H1 (cell line): ENCODE measurements around the gene C2orf78. TPM values are rescaled to one million over a fixed set of nuclear protein-coding genes. Genes with fewer than 3 reads are reported as not detected.

Experiments
- CTCF ChIA-PET: fragments of 300-600 bp; sonication (Branson Sonifier 250); formaldehyde crosslinking; loops from one replicate; lab custom pipeline; 2021; ENCODE audit not compliant: partially characterized antibody; lab: Charles Lee
- POLR2A ChIA-PET: fragments of 300-600 bp; sonication (Branson Sonifier 250); formaldehyde crosslinking; loops from one replicate; lab custom pipeline; 2021; ENCODE audit warnings: inconsistent platforms; ENCODE audit not compliant: partially characterized antibody; lab: Charles Lee
- DNase-seq, 2 experiments: peaks; one replicate each; pipeline versions ENCODE4 v3.0.0 to v3.0.0-alpha.2; 2010 to 2022; ENCODE audit warnings: low spot score in 2 of 2, low read depth in 1 of 2, mixed read lengths in 1 of 2
- FAIRE-seq: peaks from 2 replicates; lab custom pipeline; 2011; peaks lifted over from hg19 to GRCh38; lab: Jason Lieb, UNC
- H2AFZ ChIP-seq: 2 replicates; pipeline ENCODE4 v1.8.1; 2012; ENCODE audit warnings: low read length, inconsistent platforms
- H2AK5ac ChIP-seq: 2 replicates; pipeline ENCODE4 v1.6.1; 2013; ENCODE audit warnings: low read depth, low read length
- H2BK120ac ChIP-seq: replicated peaks from 2 replicates; pipeline ENCODE3; 2013; ENCODE audit warnings: low read depth, low read length, inconsistent platforms
- H2BK12ac ChIP-seq: 2 replicates; pipeline ENCODE4 v1.6.1; 2013; ENCODE audit warnings: low read depth, low read length
- H2BK15ac ChIP-seq: 2 replicates; pipeline ENCODE4 v1.6.1; 2013; ENCODE audit warnings: low read length
- H2BK20ac ChIP-seq: 2 replicates; pipeline ENCODE4 v1.6.1; 2013; ENCODE audit warnings: low read length
- H2BK5ac ChIP-seq: 2 replicates; pipeline ENCODE4 v1.6.1; 2013; ENCODE audit warnings: low read depth, low read length
- H3K14ac ChIP-seq: 2 replicates; pipeline ENCODE4 v1.6.1; 2013; ENCODE audit warnings: inconsistent platforms; ENCODE audit not compliant: insufficient read length
- H3K18ac ChIP-seq: 2 replicates; pipeline ENCODE4 v1.6.1; 2013; ENCODE audit warnings: low read length; ENCODE audit errors: extremely low read depth
- H3K23ac ChIP-seq: 2 replicates; pipeline ENCODE4 v1.6.1; 2013; ENCODE audit warnings: inconsistent platforms; ENCODE audit not compliant: insufficient read length
- H3K23me2 ChIP-seq: 2 replicates; pipeline ENCODE4 v1.6.1; 2013; ENCODE audit warnings: low read depth, low read length
- H3K27ac ChIP-seq: 2 replicates; pipeline ENCODE4 v1.6.1; 2011; ENCODE audit warnings: low read depth, low read length, inconsistent platforms
- H3K27me3 ChIP-seq, 4 experiments: replicated peaks in 1 of 4; 1 replicate in 1 of 4; 2 replicates in 3 of 4; pipeline versions ENCODE4 v1.6.1 to v1.8.1; 2011 to 2013; ENCODE audit warnings: low read length in 3 of 4, mild to moderate bottlenecking in 3 of 4, inconsistent platforms in 2 of 4, mixed read lengths in 2 of 4, moderate library complexity in 1 of 4; ENCODE audit not compliant: control insufficient read depth in 3 of 4, insufficient read depth in 3 of 4; ENCODE audit errors: extremely low read depth in 1 of 4
- H3K36me3 ChIP-seq, 4 experiments: 2 replicates each; pipeline versions ENCODE4 v1.6.1 to v1.8.1; 2011 to 2013; ENCODE audit warnings: mild to moderate bottlenecking in 4 of 4, low read length in 3 of 4, moderate library complexity in 2 of 4, control low read depth in 1 of 4, inconsistent platforms in 1 of 4; ENCODE audit not compliant: insufficient read depth in 4 of 4, control insufficient read depth in 2 of 4
- H3K4ac ChIP-seq: replicated peaks from 2 replicates; pipeline ENCODE3; 2013; ENCODE audit warnings: low read length, low read depth, mixed read lengths, inconsistent platforms; ENCODE audit not compliant: insufficient read length
- H3K4me1 ChIP-seq, 4 experiments: replicated peaks in 1 of 4; 1 replicate in 1 of 4; 2 replicates in 3 of 4; pipeline versions ENCODE4 v1.6.1 to v1.8.1; 2011 to 2013; ENCODE audit warnings: low read length in 3 of 4, inconsistent platforms in 2 of 4, mixed read lengths in 1 of 4; ENCODE audit not compliant: insufficient read depth in 4 of 4, control insufficient read depth in 3 of 4
- H3K4me2 ChIP-seq, 2 experiments: 2 replicates each; pipeline versions ENCODE4 v1.6.1 to v1.8.1; 2011 to 2013; ENCODE audit warnings: low read depth in 2 of 2, low read length in 2 of 2, control low read depth in 1 of 2, inconsistent platforms in 1 of 2, mild to moderate bottlenecking in 1 of 2; ENCODE audit not compliant: insufficient read depth in 1 of 2
- H3K4me3 ChIP-seq, 4 experiments: fragments of 200-600, 300-600 bp in 1 of 4; sonication (generic), shearing (Covaris generic), sonication (Bioruptor Twin) in 1 of 4; 2 replicates each; pipeline versions ENCODE4 v1.5.1 to v1.8.1; 2011 to 2016; ENCODE audit warnings: low read length in 4 of 4, low read depth in 3 of 4, control low read depth in 2 of 4, inconsistent platforms in 2 of 4, mild to moderate bottlenecking in 2 of 4, mixed read lengths in 1 of 4, moderate library complexity in 1 of 4; ENCODE audit not compliant: insufficient read depth in 2 of 4; ENCODE audit errors: extremely low read depth in 1 of 4
- H3K56ac ChIP-seq: replicated peaks from 2 replicates; pipeline ENCODE3; 2013; ENCODE audit warnings: low read depth, mild to moderate bottlenecking, mixed read lengths, low read length, inconsistent platforms; ENCODE audit not compliant: insufficient read length
- H3K79me1 ChIP-seq: 2 replicates; pipeline ENCODE4 v1.6.1; 2013; ENCODE audit warnings: low read depth, low read length, control low read depth
- H3K79me2 ChIP-seq, 2 experiments: 2 replicates each; pipeline versions ENCODE4 v1.6.1 to v1.8.1; 2012 to 2013; ENCODE audit warnings: low read length in 2 of 2, mild to moderate bottlenecking in 2 of 2, inconsistent platforms in 1 of 2; ENCODE audit not compliant: insufficient read depth in 2 of 2, control insufficient read depth in 1 of 2
- H3K9ac ChIP-seq, 4 experiments: replicated peaks in 1 of 4; 1 replicate in 1 of 4; 2 replicates in 3 of 4; pipeline versions ENCODE4 v1.6.1 to v1.8.1; 2011 to 2013; ENCODE audit warnings: low read depth in 3 of 4, low read length in 3 of 4, control low read depth in 2 of 4, mild to moderate bottlenecking in 2 of 4, moderate library complexity in 2 of 4, inconsistent platforms in 1 of 4; ENCODE audit errors: extremely low read depth in 1 of 4
- H3K9me3 ChIP-seq, 2 experiments: 2 replicates each; pipeline versions ENCODE4 v1.6.1 to v1.8.1; 2012 to 2013; ENCODE audit warnings: mild to moderate bottlenecking in 2 of 2, moderate library complexity in 2 of 2, control low read depth in 1 of 2, inconsistent platforms in 1 of 2, low read depth in 1 of 2, low read length in 1 of 2, mixed read lengths in 1 of 2; ENCODE audit not compliant: insufficient read depth in 2 of 2
- H4K20me1 ChIP-seq, 2 experiments: replicated peaks in 1 of 2; 2 replicates each; pipeline versions ENCODE3 to v1.8.1; 2011 to 2013; ENCODE audit warnings: inconsistent platforms in 2 of 2, low read length in 2 of 2, mild to moderate bottlenecking in 1 of 2; ENCODE audit not compliant: insufficient read depth in 2 of 2, control insufficient read depth in 1 of 2
- H4K5ac ChIP-seq: 2 replicates; pipeline ENCODE4 v1.6.1; 2013; ENCODE audit warnings: low read length, low read depth, mixed read lengths, inconsistent platforms; ENCODE audit not compliant: insufficient read length
- H4K8ac ChIP-seq: 2 replicates; pipeline ENCODE4 v1.8.0; 2013; ENCODE audit warnings: mild to moderate bottlenecking, moderate library complexity, low read length, inconsistent platforms; ENCODE audit not compliant: insufficient read depth; ENCODE audit errors: extremely low read depth
- H4K91ac ChIP-seq: replicated peaks from 2 replicates; pipeline ENCODE3; 2013; ENCODE audit warnings: low read length, mixed read lengths, inconsistent platforms; ENCODE audit not compliant: insufficient read length
- CBX8 ChIP-seq: fragments of 300-800, 300-1000 bp; sonication (generic); IDR thresholded peaks from 2 replicates; pipeline ENCODE4 v1.7.1; 2016; ENCODE audit warnings: low read depth, low read length, borderline replicate concordance
- EP300 ChIP-seq, 2 experiments: IDR thresholded peaks; 1 replicate in 1 of 2; 2 replicates in 1 of 2; pipeline ENCODE4 v1.6.1; 2011 to 2012; ENCODE audit warnings: low read depth in 2 of 2, low read length in 2 of 2, mild to moderate bottlenecking in 2 of 2, borderline replicate concordance in 1 of 2, inconsistent platforms in 1 of 2, moderate library complexity in 1 of 2
- GABPA ChIP-seq: IDR thresholded peaks from 2 replicates; pipeline ENCODE4 v1.6.1; 2011; ENCODE audit warnings: mild to moderate bottlenecking, low read length, moderate library complexity, borderline replicate concordance; ENCODE audit not compliant: insufficient read depth
- NRF1 ChIP-seq: IDR thresholded peaks from 2 replicates; pipeline ENCODE4 v1.6.1; 2011; ENCODE audit warnings: mild to moderate bottlenecking, low read depth, low read length, improper control_type of control experiment
- POLR2AphosphoS5 ChIP-seq: IDR thresholded peaks from 2 replicates; pipeline ENCODE4 v1.6.1; 2011; ENCODE audit warnings: low read depth, low read length
- SIX5 ChIP-seq: IDR thresholded peaks from 2 replicates; pipeline ENCODE4 v1.6.1; 2011; ENCODE audit warnings: mild to moderate bottlenecking, low read depth, low read length
- SP2 ChIP-seq: IDR thresholded peaks from 2 replicates; pipeline ENCODE4 v1.6.1; 2012; ENCODE audit warnings: mild to moderate bottlenecking, low read length, inconsistent platforms
- SUZ12 ChIP-seq: fragments of 200-600 bp; sonication (generic); IDR thresholded peaks from 2 replicates; pipeline ENCODE4 v1.6.1; 2012; ENCODE audit warnings: mild to moderate bottlenecking, inconsistent platforms, low read length, moderate library complexity, mixed read lengths
- TAF7 ChIP-seq: optimal IDR thresholded peaks from 2 replicates; pipeline ENCODE3; 2011; ENCODE audit warnings: low read depth, mild to moderate bottlenecking, inconsistent platforms, low read length, moderate library complexity, borderline replicate concordance
- TBP ChIP-seq: IDR thresholded peaks from 2 replicates; pipeline ENCODE4 v1.6.1; 2011; ENCODE audit warnings: low read depth, low read length, improper control_type of control experiment
- TCF12 ChIP-seq: IDR thresholded peaks from 2 replicates; pipeline ENCODE4 v1.6.1; 2011; ENCODE audit warnings: low read depth, mild to moderate bottlenecking, low read length
- polyA plus RNA-seq, 7 experiments: library from polyadenylated mRNA; depleted of rRNA in 3 of 7; stranded (reverse) in 5 of 7; unstranded in 2 of 7; fragments of >200 nt in 5 of 7; fragments of 200-250 nt in 2 of 7; gene quantifications; 1 replicate in 5 of 7; 2 replicates in 1 of 7; 4 replicates in 1 of 7; pipeline versions ENCODE4 v1.2.1 to v1.2.3, GENCODE V29; 2011 to 2013; ENCODE audit warnings: missing spikeins in 2 of 7, mixed read lengths in 2 of 7
- total RNA-seq: library from RNA; stranded (reverse); fragmentation: NEBNext Ultra II Directional; extraction: Animal tissue kit (Norgen Biotek cat#: 25700); gene quantifications from 2 replicates; pipeline ENCODE4 v1.2.1, GENCODE V29; 2021
- TF ChIP-seq, protein P1 (sequence below): IDR thresholded peaks from 2 replicates; pipeline ENCODE4 v1.6.1; 2012; ENCODE audit warnings: inconsistent platforms
- TF ChIP-seq, protein P2 (sequence below): IDR thresholded peaks from 2 replicates; pipeline ENCODE4 v1.6.1; 2012; ENCODE audit warnings: inconsistent platforms
- TF ChIP-seq, protein P3 (sequence below): IDR thresholded peaks from 2 replicates; pipeline ENCODE4 v1.6.1; 2011; ENCODE audit warnings: low read depth, mild to moderate bottlenecking, low read length; ENCODE audit not compliant: insufficient read depth

Gene C2orf78
- total and polyA plus RNA-seq, 2 of the 8 experiments (the other 6 are each of a cell fraction or from before 2014, with no cell fraction given), result 0.39 to 0.89 TPM

DNA sequence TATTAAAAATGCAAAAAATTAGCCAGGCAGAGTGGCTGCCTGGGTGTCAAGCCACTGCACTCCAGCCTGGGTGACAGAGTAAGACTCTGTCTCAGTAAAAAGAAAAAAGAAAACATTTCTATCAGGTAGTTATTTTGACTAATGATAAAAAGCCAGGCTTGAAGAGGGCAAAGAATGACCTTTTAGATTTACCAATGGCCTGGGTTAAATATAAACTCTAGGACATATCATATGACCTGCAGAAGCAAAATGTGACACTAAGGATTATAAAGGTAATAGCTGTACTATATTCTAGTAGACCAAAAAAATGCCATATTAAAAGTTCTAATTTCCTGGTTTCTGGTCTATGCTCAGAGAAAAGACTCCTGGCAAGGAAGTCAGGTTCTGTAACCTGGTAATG, 28.7 kb downstream of the C2orf78 start:
- no peaks in the 10 kb centered on the region for H3K4me1 ChIP-seq
- H3K36me3 ChIP-seq, result no peaks in the 10 kb centered on the region
- H2BK5ac ChIP-seq, result no peak overlapping the region
- no peak overlapping the region for H4K8ac ChIP-seq
- no peak overlapping the region for H3K4me2 ChIP-seq
- no peak for FAIRE-seq
- no peak overlapping the region for H3K14ac ChIP-seq
- H3K79me1 ChIP-seq, result no peaks in the 10 kb centered on the region
- no peak overlapping the region for H3K4ac ChIP-seq
- no peak overlapping the region for H2BK12ac ChIP-seq
- CTCF ChIA-PET, result interaction anchor here (0.6 to 1.9 kb wide), 2 partner anchors 12 to 231 kb away, joined by 3 to 8 read pairs; no protein-coding TSS in a partner anchor
- no peak overlapping the region for H2BK120ac ChIP-seq
- no peak overlapping the region for H3K23ac ChIP-seq
- H3K27me3 ChIP-seq, result peaks cover 0 to 16% (median 3%) of the 10 kb centered on the region in 4 experiments; a peak in 6 of 7 replicates
- H4K5ac ChIP-seq, result no peak overlapping the region
- POLR2A ChIA-PET, result no interaction called here
- no peaks in the 10 kb centered on the region for H3K9me3 ChIP-seq
- no peak overlapping the region for H4K91ac ChIP-seq
- no peaks in the 10 kb centered on the region for H3K79me2 ChIP-seq
- no peaks in the 10 kb centered on the region for H3K23me2 ChIP-seq
- H3K27ac ChIP-seq, result no peak overlapping the region
- no peak overlapping the region for H2AFZ ChIP-seq
- H3K56ac ChIP-seq, result no peak overlapping the region
- DNase-seq, result no peak
- H3K18ac ChIP-seq, result no peak overlapping the region
- no peak overlapping the region for H2BK15ac ChIP-seq
- no peaks in the 10 kb centered on the region for H4K20me1 ChIP-seq
- H2AK5ac ChIP-seq, result no peak overlapping the region
- H2BK20ac ChIP-seq, result no peak overlapping the region
- H3K4me3 ChIP-seq, result no peak overlapping the region
- no peak overlapping the region for H3K9ac ChIP-seq
- TF ChIP-seq TBP (no peak), CBX8 (no peak), SUZ12 (no peak), NRF1 (no peak), SIX5 (no peak), TCF12 (no peak), GABPA (no peak), SP2 (no peak), POLR2AphosphoS5 (no peak), TAF7 (no peak), EP300 (IDR thresholded peaks at IDR 0.05; ENCODE audit: borderline replicate concordance in 1 of 2, low read depth in 2 of 2, low read length in 2 of 2) (no peak)
- TF ChIP-seq, protein P1, sequence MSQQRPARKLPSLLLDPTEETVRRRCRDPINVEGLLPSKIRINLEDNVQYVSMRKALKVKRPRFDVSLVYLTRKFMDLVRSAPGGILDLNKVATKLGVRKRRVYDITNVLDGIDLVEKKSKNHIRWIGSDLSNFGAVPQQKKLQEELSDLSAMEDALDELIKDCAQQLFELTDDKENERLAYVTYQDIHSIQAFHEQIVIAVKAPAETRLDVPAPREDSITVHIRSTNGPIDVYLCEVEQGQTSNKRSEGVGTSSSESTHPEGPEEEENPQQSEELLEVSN, result no peak
- TF ChIP-seq, protein P2, sequence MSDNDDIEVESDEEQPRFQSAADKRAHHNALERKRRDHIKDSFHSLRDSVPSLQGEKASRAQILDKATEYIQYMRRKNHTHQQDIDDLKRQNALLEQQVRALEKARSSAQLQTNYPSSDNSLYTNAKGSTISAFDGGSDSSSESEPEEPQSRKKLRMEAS, result no peak
- TF ChIP-seq, protein P3, sequence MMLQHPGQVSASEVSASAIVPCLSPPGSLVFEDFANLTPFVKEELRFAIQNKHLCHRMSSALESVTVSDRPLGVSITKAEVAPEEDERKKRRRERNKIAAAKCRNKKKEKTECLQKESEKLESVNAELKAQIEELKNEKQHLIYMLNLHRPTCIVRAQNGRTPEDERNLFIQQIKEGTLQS, result no peak
